Hippocampal formation (tissue), 2 donors: ENCODE results near the gene MPDZ.

Source experiments
- DNase-seq, 2 donors: peaks; one replicate each; lab custom pipeline; 2025; lab: John Stamatoyannopoulos, UW

The MPDZ gene

DNA sequence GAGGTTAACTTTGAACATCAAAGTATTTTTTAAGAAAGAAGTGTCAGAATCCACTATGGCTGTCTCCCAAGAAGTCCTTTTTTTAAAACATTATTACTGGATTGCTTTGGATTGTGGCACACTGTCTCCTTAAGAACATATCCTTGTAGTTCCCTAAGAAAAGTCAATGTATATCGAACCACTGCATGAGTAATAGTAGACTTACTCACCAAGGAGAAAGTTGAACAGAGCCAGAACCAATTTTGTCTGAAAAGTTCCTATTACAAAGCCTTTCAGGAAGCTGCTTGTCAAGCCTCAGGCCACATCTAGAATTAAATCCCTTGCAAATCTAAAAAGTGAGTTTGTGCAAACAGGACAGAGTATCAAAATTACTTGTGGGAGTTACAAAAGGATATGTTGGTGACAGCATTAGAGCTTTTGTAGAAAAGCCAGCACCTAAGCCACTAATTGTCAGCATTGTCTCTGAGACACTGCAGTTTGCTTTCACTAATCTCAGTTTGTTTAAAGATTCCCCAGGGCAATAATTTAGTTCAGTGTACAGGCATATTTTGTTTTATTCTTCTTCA, 195.4 kb downstream of the MPDZ start:
- no peak for DNase-seq

DNA sequence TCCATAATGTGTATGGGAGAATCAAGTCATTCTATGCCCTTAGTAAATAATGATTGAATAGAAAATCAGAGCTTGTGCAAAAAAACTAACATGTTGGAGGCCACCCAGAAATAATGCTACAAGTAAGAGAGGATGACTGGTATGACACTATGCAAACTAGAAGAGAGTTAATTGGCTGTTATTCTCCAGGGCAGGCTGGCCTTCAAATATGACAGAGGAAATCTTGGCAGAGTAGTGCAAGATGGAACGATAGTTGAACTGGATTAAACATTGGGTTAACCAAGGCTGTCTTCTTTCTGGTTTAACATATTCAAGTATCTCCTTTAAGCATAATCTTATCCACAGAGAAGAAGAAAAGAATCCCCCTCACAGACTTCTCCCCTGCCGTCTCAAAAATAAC, 196.1 kb downstream of the MPDZ start:
- no peak for DNase-seq

DNA sequence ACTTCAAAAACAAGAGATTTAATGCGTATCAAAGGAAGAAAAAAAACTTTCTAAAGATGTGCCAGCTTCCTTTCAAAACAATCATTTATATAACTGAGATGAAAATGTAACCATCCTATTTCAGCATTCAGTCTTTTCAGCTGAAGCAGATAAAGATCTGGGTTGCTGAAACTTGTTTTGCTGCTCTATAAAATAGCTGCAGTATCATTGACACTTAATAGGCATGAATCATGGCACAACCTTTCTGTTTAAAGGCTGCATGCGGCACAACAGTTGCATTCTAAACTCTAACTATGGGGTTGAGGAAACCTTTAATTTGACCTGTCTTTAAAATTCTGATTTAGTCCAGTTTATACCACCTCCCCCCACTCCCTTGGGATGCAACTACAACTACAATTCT, 196.7 kb downstream of the MPDZ start:
- DNase-seq, result no peak

DNA sequence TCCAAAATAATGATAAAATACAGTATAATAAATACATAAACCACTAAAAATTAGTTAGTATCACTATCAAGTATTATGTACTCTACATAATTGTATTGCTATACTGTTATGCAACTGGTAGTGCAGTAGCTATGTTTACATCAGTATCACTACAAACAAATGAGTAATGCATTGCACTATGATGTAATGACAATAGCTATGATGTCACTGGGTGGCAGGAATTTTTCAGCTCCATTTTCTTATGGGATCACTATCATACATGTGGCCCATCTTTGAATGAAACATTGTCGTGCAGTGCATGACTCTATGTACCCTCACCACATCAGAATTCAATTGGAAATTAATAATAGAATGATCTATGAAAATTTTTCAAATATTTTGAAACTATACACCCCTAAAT, 201.3 kb downstream of the MPDZ start:
- no peak for DNase-seq

DNA sequence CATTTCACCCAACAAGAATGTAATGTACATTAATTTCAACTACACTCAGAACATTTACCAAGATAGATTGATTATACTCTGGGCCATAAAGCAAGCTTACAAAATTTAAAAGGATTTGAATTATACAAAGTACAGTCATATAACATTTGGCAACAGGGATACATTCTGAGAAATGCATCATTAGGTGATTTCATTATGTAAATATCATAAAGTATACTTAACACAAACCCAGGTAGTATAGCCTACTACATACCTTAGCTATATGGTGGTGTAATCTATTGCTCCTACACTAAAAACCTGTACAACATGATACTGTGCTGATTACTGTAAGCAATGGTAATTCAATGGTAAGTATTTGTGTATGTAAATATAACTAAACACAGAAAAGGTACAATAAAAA, 202.9 kb downstream of the MPDZ start:
- DNase-seq, result no peak

DNA sequence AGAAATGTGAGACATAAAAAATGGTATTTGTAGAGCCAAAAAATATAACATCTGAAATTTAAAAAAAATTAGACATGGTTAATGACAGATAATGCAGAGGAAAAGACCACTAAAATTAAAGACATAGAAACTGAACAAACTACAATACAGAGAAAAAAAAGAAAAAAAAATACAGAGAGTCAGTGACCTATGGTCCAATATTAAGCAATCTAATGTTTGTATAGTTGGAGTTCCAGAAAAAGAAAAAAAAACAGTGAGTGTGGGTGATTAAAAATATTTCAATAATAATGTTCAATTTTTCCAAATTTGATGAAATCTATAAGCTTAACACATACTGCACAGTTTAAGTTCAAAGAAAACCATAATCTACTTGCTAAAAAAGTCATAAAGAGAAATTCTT, 207.6 kb downstream of the MPDZ start:
- DNase-seq, result no peak

DNA sequence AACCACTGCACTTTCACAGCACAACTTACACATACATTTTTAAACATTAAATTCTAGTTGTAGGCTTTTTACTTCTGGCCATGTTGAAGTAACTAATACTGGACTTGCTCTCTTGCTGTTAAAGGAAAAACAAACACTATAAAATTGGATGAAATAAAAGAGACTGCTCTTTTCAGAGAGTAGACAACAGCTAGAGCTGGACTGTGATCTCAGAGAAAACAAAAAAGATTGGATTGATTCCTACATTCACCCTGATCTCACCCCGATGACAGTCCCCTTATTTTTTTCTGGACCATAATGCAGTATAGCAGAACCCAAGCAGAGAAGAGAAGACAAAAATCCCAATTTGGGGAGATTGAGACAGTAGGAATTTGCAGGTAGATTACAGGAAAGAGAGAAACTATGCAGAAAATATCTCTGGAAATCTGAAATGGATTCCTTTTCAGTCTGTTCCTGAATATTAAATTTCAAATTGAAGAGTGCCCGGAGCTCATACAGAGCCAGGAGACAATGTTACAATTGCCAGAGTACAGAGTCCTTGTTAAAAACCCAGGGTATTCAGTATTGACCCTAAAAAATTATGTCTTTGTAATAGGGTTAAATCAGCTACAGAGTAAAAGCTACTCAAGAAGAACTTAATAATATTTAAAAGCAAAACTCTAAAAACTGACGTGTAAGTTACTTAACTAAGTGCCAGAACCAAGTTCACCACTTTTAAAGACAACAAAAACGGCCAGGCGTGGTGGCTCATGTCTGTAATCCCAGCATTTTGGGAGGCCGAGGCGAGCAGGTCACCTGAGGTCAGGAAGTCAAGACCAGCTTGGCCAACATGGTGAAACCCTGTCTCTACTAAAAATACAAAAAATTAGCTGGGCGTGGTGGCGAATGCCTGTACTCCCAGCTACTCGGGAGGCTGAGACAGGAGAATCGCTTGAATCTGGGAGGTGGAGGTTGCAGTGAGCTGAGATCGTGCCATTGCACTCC, 208.6 kb downstream of the MPDZ start:
- DNase-seq, result no peak

DNA sequence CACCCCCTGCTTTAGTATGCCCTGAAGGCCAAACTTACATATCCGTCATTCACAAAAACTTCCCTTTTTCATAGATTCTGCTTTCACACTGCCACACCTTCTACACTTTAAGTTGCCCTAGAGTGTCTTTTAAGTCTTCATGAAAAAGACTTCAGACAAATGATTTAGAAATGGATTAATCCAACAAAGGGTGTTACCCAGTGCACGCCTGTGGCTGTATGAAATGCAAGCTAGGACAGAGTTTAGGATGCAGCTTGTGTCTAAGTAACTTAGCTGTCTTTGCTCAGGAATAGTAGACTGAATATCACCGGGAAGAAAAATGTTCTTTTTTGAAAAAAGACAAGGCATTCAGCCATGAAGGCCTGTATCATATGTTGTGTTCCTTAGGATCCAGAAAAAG, 210.0 kb downstream of the MPDZ start:
- no peak for DNase-seq

DNA sequence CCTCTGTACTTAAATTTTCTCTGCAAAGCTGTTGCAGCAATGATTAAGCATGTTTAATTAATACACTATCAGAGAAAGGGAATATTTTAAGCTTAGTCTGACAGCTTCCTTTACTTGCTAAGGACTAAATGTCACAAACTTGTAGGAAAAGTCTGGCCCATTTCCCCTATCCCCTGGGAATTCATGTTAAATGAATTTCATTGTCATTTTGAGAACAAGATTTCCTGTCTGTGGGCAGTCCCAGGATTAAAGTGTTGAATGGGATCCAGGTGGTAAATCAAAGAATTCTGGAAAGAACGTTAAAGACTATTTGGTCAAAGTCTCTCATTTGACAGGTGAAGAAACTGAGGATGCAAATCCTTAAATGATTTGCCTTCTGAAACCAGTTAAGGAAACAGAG, 214.8 kb downstream of the MPDZ start:
- DNase-seq, result no peak

DNA sequence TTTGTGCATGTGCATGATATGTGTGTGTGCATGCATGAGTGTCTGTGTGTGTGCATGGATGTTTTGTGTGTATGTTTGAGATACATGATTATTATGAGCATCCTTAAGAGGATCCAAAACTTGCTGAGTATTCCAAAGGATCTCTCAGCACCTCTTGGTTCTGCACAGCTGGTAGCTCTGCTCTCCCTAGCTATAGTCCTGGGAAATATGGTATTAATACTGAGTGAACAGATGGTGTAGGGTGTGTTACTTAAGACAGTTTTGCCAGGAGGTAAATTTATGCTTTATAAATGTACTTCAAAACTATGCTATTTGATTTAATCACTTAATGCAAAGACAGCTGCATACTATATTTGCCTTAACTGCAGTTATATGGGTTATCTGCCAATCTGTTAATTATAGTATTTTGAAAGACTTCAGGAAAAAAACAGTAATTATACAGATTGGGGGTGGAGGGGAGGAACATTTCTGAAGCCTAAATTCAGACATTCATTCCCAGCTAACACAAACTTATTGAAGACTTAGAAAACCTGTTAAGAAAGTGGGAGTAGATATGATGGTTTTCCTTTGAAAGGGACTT, 215.5 kb downstream of the MPDZ start:
- DNase-seq, result peak in 1 of 2 donors; percentile 1

DNA sequence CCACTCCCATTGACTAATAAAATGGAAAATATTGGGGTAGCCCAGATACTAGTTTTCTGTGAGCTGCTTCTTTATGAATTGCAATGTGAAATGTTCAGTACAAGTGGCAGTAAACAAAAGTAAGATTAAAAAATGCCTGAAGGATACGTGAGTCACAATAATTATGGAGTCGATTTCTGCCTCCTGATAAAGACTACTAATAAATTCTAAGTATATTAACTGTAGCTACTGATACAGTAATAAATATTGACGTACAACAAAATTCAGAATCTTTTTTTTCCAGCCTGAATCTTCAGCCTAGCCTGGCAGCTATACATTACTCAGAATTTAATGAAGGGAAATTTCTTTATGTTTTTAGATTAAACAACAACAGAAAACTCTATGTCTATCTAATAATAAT, 218.1 kb downstream of the MPDZ start:
- no peak for DNase-seq
